GM12874 (cell line): ENCODE data around the gene METTL9.

Source experiments
- CTCF ChIP-seq: IDR thresholded peaks from 2 replicates; pipeline ENCODE4 v1.5.1; 2011; ENCODE audit warnings: low read depth, mild to moderate bottlenecking, control low read depth, low read length, moderate library complexity; ENCODE audit not compliant: insufficient read depth

The METTL9 gene

GRCh38 chr16:21645261-21645721 lies 45.9 kb downstream of the METTL9 start:
- no peak for TF ChIP-seq CTCF

DNA sequence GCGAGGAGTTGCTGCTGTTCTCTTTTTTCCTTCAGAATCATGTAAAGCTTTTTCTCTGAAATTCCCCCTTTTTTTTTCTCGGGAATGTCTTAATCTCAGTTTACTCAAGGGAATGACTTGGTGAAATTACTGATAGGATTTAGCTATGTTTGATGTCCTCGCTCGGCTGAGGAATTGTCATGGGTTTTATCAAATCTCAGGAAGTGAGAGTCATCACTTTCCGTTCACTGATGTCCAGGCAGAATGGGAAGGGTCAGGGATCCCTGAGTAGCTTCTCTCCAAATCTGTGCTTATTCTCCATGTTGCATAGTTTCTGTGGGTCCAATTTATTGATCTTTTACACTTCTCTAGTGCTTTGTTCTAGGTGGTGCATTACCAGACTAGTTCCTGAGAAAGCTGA lies 46.7 kb downstream of the METTL9 start:
- no peak for TF ChIP-seq CTCF

GRCh38 chr16:21646721-21647561 lies 47.6 kb downstream of the METTL9 start:
- TF ChIP-seq CTCF = no peak

DNA sequence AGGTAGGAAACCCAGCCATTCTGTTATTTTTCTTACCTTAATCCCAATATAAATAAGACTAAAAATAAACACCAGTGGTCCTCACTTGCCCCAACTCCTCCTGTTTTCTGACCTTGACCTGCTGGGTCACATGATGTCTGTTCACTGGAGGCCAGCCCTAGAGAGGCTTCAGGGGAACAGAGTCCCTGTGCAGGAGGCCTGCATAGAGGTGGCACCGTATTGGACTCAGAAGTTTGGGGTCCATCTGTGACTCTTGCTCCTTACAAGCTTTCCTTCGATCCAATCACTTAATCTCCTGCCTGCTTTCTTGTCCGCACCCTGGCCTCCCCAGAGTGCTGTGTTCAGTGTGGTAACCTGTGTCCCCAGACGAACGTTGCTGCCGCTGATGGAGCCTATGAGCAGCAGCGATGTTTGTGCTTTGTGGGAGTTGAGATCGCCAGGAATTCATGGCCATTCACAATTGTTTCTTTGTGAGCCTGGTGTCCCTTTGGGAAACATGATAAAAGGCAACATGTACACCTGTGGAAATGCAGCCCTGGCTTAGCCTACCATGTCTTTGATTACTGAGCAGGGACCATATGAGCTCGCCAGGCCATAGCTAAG lies 48.3 kb downstream of the METTL9 start:
- no peak for TF ChIP-seq CTCF

DNA sequence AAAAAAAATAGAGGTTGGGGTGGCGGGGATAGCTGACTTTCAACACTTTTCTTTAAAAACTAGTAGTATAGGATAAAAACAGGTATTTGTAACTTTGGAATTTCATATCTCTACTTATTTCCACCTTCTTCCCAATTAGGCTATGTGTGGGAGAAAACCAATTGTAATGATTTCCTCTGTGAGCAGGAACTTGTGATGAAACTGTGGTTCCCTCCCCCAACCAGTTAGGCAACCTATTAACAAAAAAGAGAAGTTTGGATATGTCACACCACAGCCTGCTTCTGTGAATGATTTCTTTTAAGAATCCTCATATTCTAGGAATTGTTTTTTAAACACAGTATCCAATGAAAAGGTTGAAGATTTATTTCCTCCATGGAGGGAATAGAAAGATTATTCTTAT lies 51.1 kb downstream of the METTL9 start:
- TF ChIP-seq CTCF = no peak

DNA sequence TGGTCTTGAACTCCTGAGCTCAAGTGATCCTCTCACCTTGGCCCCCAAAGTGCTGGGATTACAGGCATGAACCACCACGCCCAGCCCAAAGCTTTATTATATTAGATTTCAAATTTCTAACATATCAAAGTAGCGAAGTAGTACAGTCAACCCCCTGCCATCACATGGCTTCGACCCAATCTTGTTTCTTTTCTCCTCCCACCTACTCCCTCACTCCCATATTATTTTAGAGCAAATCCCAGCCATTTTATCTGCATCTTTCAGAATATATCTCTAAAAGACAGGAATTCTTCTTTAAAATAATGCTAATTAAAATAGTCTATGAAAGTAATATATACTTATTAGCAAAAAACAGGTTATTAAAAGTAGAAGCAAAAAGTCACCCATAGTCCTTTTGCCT lies 52.1 kb downstream of the METTL9 start:
- no peak for TF ChIP-seq CTCF

DNA sequence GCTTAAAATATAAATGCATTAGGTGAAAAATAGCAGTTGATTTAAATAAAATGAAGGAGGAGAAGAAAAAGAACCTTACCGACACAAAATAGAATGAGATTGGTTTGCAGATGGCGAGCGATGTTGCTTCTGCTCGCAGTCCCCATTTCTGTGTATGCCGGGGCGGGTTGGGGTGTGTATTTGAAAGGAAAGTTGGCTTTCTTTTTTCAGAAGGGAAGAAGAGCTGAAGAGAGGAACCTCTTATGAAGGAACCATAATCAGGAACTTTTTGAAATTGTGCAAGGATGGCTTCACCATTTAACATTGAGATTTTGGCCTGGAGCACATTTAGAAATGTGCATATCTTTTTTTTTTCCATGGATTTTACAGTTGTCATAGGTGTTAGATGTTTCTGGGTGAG lies 53.1 kb downstream of the METTL9 start, which contains the start of gene IGSF6:
Gene IGSF6, minus strand, starts transcription at position 156 of the 400 bp plus-strand sequence. Its CDS starts 10 bp downstream, at position 146.
- no peak for TF ChIP-seq CTCF
